Bronchial epithelial cell (primary cell): ENCODE results near the gene RAB40A. TPM values are rescaled to one million over a fixed set of nuclear protein-coding genes. Genes with fewer than 3 reads are reported as not detected.
A peak's percentile ranks its signal among the peaks of the same experiment; 100 is the strongest.
"Not testable (repeated sequence)": the region's sequence is repeated elsewhere in the genome, so short reads cannot be mapped to it uniquely, and the experiment has no call there.

Source experiments
- DNase-seq: peaks from one replicate; pipeline ENCODE4 v3.0.0-alpha.2; 2010; ENCODE audit warnings: low read depth
- FAIRE-seq: peaks from 2 replicates; lab custom pipeline; 2011; peaks lifted over from hg19 to GRCh38; lab: Jason Lieb, UNC
- H3K27me3 ChIP-seq: 2 replicates; pipeline ENCODE4 v1.5.1; 2011; ENCODE audit warnings: low read length; ENCODE audit not compliant: control insufficient read depth, insufficient read depth
- H3K36me3 ChIP-seq: 2 replicates; pipeline ENCODE4 v1.5.1; 2011; ENCODE audit warnings: low read length; ENCODE audit not compliant: control insufficient read depth, insufficient read depth
- H3K4me3 ChIP-seq: 2 replicates; pipeline ENCODE4 v1.5.1; 2011; ENCODE audit warnings: mild to moderate bottlenecking, low read depth, low read length, control low read depth
- CTCF ChIP-seq: IDR thresholded peaks from 2 replicates; pipeline ENCODE4 v1.5.1; 2011; ENCODE audit warnings: mild to moderate bottlenecking, moderate library complexity, low read length, control low read depth, inconsistent platforms; ENCODE audit not compliant: insufficient read depth, severe bottlenecking
- total RNA-seq: library from RNA; depleted of rRNA; stranded (reverse); fragments of >200 nt; gene quantifications from 2 replicates; pipeline ENCODE4 v1.2.1, GENCODE V29; 2014

RAB40A gene
- total RNA-seq, 1 donor from 2014 or later = under 0.01 TPM

DNA sequence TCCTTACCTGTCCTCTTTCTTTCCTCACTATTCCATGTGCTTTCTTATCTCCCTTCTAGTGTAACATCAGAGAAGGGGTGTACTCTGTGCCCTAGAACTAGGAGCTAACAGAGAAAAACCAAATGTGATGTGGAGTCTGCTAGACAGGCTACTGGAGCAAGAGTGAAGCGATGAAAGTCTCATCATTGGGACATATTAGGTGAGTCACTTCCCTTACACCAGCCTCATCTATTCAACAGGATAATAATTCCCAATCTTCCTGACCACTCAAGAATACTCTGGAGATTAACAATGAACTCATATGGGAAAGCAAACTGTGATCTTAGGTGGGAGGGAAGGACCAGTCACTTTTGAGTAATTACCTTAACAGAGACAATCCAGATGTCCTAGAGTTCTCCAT is 58.1 kb downstream of the RAB40A start:
- TF ChIP-seq CTCF = no peak
- FAIRE-seq (no peak), DNase-seq (peak; percentile 45)
- H3K27me3 ChIP-seq = no peaks in the 10 kb centered on the region
- H3K36me3 ChIP-seq = no peaks in the 10 kb centered on the region
- no peak overlapping the region for H3K4me3 ChIP-seq

GRCh38 chrX:103460001-103460755 is 59.1 kb downstream of the RAB40A start:
- not testable (repeated sequence) for H3K36me3 ChIP-seq, H3K4me3 ChIP-seq, H3K27me3 ChIP-seq, FAIRE-seq, DNase-seq

DNA sequence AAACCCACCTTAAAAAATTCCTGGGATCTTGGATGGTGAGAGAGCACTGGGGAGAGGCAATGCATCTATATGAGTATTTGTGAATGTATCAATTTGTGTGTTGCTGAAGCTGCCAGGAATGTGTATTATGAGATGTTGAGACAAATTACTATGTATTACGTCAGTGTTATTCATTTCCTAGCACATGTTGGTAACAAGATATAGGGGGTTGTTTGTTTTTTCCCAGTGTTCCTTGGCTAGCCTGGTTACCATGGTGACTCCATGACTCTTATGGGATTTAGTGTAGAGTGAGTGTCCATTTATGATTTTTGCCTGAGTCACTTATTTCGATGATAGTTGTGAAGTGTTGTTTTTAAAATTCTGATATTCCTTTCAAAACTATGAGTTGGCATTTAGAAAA is 65.6 kb downstream of the RAB40A start:
- TF ChIP-seq CTCF = no peak
- FAIRE-seq (no peak), DNase-seq (peak; percentile 96)
- no peaks in the 10 kb centered on the region for H3K27me3 ChIP-seq
- no peak overlapping the region for H3K4me3 ChIP-seq
- no peaks in the 10 kb centered on the region for H3K36me3 ChIP-seq

Other genes starting within 250 kb of the RAB40A start
- not detected in 2 replicates for gene TCEAL5, start 242.7 kb downstream of the RAB40A start, total RNA-seq
- 46.6 and 79.8 TPM in 2 replicates for gene BEX2, start 208.5 kb downstream of the RAB40A start, total RNA-seq
- 0.77 and 1.1 TPM in 2 replicates for gene TCEAL7, start 189.2 kb downstream of the RAB40A start, total RNA-seq
- gene TCEAL9, start 163.0 kb downstream of the RAB40A start, total RNA-seq = 46.6 and 66.6 TPM in 2 replicates
- 94.8 and 129 TPM in 2 replicates for gene BEX3, start 143.0 kb downstream of the RAB40A start, total RNA-seq
- gene TCEAL4, start 66.0 kb upstream of the RAB40A start, total RNA-seq = 23.4 and 43.9 TPM in 2 replicates
- gene TCEAL3, start 88.5 kb upstream of the RAB40A start, total RNA-seq = 3.7 and 8.4 TPM in 2 replicates
- gene TCEAL1, start 109.5 kb upstream of the RAB40A start, total RNA-seq = 10.5 and 11.3 TPM in 2 replicates
- gene MORF4L2, start 167.2 kb upstream of the RAB40A start, total RNA-seq = 414 and 422 TPM in 2 replicates
- not detected in 2 replicates for gene TMEM31, start 191.4 kb upstream of the RAB40A start, total RNA-seq